Measurements from ENCODE around the gene GALR2.

GRCh38 chr17:76040376-76040775 is 34.2 kb upstream of the GALR2 start:
- TF ChIP-seq ZNF274 (IDR thresholded peaks at IDR 0.05; ENCODE audit: low read depth, low read length) (no peak), SUZ12 (IDR thresholded peaks at IDR 0.05; ENCODE audit: extremely low read depth, insufficient read depth, insufficient read length) (no peak)

Data from NT2/D1 (cell line).